ENCODE data around the gene ALX1. TPM values are rescaled to one million over a fixed set of nuclear protein-coding genes. Genes with fewer than 3 reads are reported as not detected.

ALX1 gene
- total RNA-seq, 1 experiment from 2014 or later: not detected

GRCh38 chr12:85260896-85261295 lies 19.1 kb upstream of the ALX1 start:
- POLR2A ChIA-PET (ENCODE audit: unreplicated experiment): no interaction called here
- Histone ChIP-seq H3K27me3 (ENCODE audit: low read length) (0 out of 2 replicates have a peak, but pooled peaks cover 3% of the 10 kb centered on the region), H2AFZ (ENCODE audit: low read length) (no peak overlapping the region), H3K9me2 (replicated peaks; ENCODE audit: low read length) (no peaks in the 10 kb centered on the region), H3K4me1 (ENCODE audit: insufficient read depth, low read length) (no peaks in the 10 kb centered on the region), H3K36me3 (ENCODE audit: low read depth, low read length) (no peaks in the 10 kb centered on the region), H3K79me2 (ENCODE audit: low read length) (no peaks in the 10 kb centered on the region), H3F3A (ENCODE audit: low read length, unreplicated experiment) (no peaks in the 10 kb centered on the region), H3K4me2 (ENCODE audit: low read length) (no peak overlapping the region), H3K4me3 (ENCODE audit: low read length) (no peak overlapping the region), H4K20me1 (ENCODE audit: low read length) (no peaks in the 10 kb centered on the region), H3K9ac (ENCODE audit: low read length) (no peak overlapping the region), H3K9me3 (ENCODE audit: low read length) (no peaks in the 10 kb centered on the region), H3K27ac (ENCODE audit: low read length) (no peak overlapping the region)
- DNase-seq (peak; percentile 33), ATAC-seq (peak; percentile 65)
- TF ChIP-seq, protein P1, sequence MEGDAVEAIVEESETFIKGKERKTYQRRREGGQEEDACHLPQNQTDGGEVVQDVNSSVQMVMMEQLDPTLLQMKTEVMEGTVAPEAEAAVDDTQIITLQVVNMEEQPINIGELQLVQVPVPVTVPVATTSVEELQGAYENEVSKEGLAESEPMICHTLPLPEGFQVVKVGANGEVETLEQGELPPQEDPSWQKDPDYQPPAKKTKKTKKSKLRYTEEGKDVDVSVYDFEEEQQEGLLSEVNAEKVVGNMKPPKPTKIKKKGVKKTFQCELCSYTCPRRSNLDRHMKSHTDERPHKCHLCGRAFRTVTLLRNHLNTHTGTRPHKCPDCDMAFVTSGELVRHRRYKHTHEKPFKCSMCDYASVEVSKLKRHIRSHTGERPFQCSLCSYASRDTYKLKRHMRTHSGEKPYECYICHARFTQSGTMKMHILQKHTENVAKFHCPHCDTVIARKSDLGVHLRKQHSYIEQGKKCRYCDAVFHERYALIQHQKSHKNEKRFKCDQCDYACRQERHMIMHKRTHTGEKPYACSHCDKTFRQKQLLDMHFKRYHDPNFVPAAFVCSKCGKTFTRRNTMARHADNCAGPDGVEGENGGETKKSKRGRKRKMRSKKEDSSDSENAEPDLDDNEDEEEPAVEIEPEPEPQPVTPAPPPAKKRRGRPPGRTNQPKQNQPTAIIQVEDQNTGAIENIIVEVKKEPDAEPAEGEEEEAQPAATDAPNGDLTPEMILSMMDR (conservative IDR thresholded peaks at IDR 0.05; ENCODE audit: low read depth, low read length): no peak
- TF ChIP-seq EZH2 (IDR thresholded peaks at IDR 0.05; ENCODE audit: low read length, unreplicated experiment) (no peak), EZH2phosphoT487 (IDR thresholded peaks at IDR 0.05; ENCODE audit: borderline replicate concordance, low read length) (no peak)
- BruUV-seq (replicated peaks): no TSS peak
- intact Hi-C loops (cut with micrococcal nuclease): no loop called here
- CTCF ChIA-PET: no interaction called here

- H3K9ac ChIP-seq (ENCODE audit: low read length): no peak overlapping the region
- no peak overlapping the region for H3K4me2 ChIP-seq (ENCODE audit: low read length)
- H3K4me3 ChIP-seq (ENCODE audit: low read length): no peak overlapping the region
- TF ChIP-seq EZH2 (IDR thresholded peaks at IDR 0.05; ENCODE audit: low read length, unreplicated experiment) (no peak), EZH2phosphoT487 (IDR thresholded peaks at IDR 0.05; ENCODE audit: borderline replicate concordance, low read length) (no peak)
- TF ChIP-seq, protein P1 (conservative IDR thresholded peaks at IDR 0.05; ENCODE audit: low read depth, low read length): no peak
- H3K9me2 ChIP-seq (replicated peaks; ENCODE audit: low read length): no peaks in the 10 kb centered on the region
- H3K36me3 ChIP-seq (ENCODE audit: low read depth, low read length): no peaks in the 10 kb centered on the region
- intact Hi-C loops (cut with micrococcal nuclease): no loop called here
- CTCF ChIA-PET: no interaction called here
- DNase-seq (no peak), ATAC-seq (no peak)
- H3K27me3 ChIP-seq (ENCODE audit: low read length): peaks cover 7% of the 10 kb centered on the region; the same call in 1 of the 2 replicates
- H3K9me3 ChIP-seq (ENCODE audit: low read length): no peaks in the 10 kb centered on the region
- no peaks in the 10 kb centered on the region for H4K20me1 ChIP-seq (ENCODE audit: low read length)
- POLR2A ChIA-PET (ENCODE audit: unreplicated experiment): no interaction called here
- no peaks in the 10 kb centered on the region for H3K79me2 ChIP-seq (ENCODE audit: low read length)
- no peak overlapping the region for H2AFZ ChIP-seq (ENCODE audit: low read length)
- no peaks in the 10 kb centered on the region for H3K4me1 ChIP-seq (ENCODE audit: insufficient read depth, low read length)
- BruUV-seq (replicated peaks): no TSS peak
- no peaks in the 10 kb centered on the region for H3F3A ChIP-seq (ENCODE audit: low read length, unreplicated experiment)
- H3K27ac ChIP-seq (ENCODE audit: low read length): no peak overlapping the region
Measured at GRCh38 chr12:85266356-85266755, 13.7 kb upstream of the ALX1 start.

DNA sequence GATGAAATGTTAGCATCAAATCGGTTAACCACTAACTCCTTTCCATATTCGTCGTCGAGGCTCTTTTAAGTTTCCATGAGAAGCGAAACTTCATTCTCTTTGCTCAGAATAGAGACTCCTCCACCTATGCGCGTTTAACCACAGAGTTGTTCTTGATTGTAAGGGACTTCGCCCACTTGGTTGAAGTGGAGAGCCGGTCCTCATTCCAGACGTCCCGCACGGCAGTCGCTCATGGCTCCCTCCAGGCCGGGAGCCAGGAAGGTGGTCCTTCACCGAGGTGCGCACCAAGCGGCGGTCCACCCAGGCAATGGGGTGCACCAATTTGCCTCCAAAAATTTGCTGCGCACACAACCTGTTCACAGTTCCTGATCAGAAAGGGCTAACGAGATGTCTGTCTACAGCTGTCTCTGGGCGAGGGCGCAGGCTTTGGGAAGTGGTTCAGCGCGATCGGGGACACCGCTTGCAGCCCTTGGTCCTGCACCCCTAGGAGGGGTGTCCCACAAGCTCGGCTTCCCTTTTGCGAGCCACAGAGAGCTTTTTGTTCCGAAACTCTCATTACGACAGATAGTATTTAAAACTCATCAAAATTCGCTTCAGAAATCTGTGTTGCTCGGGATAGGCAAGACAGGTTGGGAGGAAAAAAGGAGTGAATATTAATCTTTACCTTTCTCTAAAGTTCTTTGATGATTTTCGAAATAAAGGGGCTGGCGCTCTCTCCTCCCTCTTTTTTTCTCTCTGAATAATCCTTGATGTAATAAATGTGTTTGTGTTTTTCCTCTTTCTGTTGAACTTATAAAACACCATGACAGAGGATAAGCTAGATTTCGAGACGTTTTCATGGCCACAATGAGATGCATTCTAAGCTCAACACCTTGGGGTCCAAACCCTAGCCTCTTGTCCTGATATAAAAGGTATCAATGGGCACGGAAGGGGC lies 6.4 kb upstream of the ALX1 start:
- Histone ChIP-seq H3K4me2 (ENCODE audit: low read length) (no peak overlapping the region), H3K36me3 (ENCODE audit: low read depth, low read length) (no peaks in the 10 kb centered on the region), H4K20me1 (ENCODE audit: low read length) (no peaks in the 10 kb centered on the region), H3K9me3 (ENCODE audit: low read length) (no peaks in the 10 kb centered on the region), H3K4me1 (ENCODE audit: insufficient read depth, low read length) (no peaks in the 10 kb centered on the region), H3K27ac (ENCODE audit: low read length) (no peak overlapping the region), H3K27me3 (ENCODE audit: low read length) (peaks cover 12% of the 10 kb centered on the region; the same call in 1 of the 2 replicates), H3K4me3 (ENCODE audit: low read length) (no peak overlapping the region), H2AFZ (ENCODE audit: low read length) (no peak overlapping the region), H3F3A (ENCODE audit: low read length, unreplicated experiment) (no peaks in the 10 kb centered on the region), H3K9me2 (replicated peaks; ENCODE audit: low read length) (no peaks in the 10 kb centered on the region), H3K79me2 (ENCODE audit: low read length) (no peaks in the 10 kb centered on the region), H3K9ac (ENCODE audit: low read length) (no peak overlapping the region)
- ChIA-PET POLR2A (ENCODE audit: unreplicated experiment) (no interaction called here), CTCF (no interaction called here)
- DNase-seq (no peak), ATAC-seq (no peak)
- TF ChIP-seq, protein P1 (conservative IDR thresholded peaks at IDR 0.05; ENCODE audit: low read depth, low read length): no peak
- TF ChIP-seq EZH2phosphoT487 (IDR thresholded peaks at IDR 0.05; ENCODE audit: borderline replicate concordance, low read length) (no peak), EZH2 (IDR thresholded peaks at IDR 0.05; ENCODE audit: low read length, unreplicated experiment) (no peak)
- BruUV-seq (replicated peaks): no TSS peak
- intact Hi-C loops (cut with micrococcal nuclease): no loop called here
